ENCODE data around the gene CCDC102B.

DNA sequence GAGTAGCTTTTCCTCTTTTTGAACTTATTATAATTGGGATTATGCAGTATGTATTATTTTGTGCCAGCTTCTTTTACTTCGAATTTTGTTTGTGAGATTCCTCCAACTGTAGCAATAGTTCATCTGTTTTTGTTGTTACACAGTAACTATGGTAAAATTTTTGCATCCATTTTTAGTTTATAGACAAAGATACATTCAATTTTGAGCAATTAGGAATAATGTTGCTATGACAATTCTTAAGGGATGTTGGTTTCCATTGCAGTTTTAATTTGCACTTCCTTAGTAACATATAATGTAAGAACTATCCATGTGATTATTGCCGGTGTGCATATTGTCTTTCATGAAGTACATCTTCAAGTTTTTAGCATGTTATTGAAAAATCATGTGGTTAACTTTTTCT lies 20.7 kb downstream of the CCDC102B start:
- TF ChIP-seq CTCF (IDR thresholded peaks at IDR 0.05; ENCODE audit: insufficient read depth, low read length) (no peak), POLR2AphosphoS5 (IDR thresholded peaks at IDR 0.05; ENCODE audit: low read depth) (no peak), GABPA (IDR thresholded peaks at IDR 0.05; ENCODE audit: low read depth) (no peak), SPI1 (IDR thresholded peaks at IDR 0.05; ENCODE audit: borderline replicate concordance, low read depth) (no peak)
- TF ChIP-seq, protein P1, sequence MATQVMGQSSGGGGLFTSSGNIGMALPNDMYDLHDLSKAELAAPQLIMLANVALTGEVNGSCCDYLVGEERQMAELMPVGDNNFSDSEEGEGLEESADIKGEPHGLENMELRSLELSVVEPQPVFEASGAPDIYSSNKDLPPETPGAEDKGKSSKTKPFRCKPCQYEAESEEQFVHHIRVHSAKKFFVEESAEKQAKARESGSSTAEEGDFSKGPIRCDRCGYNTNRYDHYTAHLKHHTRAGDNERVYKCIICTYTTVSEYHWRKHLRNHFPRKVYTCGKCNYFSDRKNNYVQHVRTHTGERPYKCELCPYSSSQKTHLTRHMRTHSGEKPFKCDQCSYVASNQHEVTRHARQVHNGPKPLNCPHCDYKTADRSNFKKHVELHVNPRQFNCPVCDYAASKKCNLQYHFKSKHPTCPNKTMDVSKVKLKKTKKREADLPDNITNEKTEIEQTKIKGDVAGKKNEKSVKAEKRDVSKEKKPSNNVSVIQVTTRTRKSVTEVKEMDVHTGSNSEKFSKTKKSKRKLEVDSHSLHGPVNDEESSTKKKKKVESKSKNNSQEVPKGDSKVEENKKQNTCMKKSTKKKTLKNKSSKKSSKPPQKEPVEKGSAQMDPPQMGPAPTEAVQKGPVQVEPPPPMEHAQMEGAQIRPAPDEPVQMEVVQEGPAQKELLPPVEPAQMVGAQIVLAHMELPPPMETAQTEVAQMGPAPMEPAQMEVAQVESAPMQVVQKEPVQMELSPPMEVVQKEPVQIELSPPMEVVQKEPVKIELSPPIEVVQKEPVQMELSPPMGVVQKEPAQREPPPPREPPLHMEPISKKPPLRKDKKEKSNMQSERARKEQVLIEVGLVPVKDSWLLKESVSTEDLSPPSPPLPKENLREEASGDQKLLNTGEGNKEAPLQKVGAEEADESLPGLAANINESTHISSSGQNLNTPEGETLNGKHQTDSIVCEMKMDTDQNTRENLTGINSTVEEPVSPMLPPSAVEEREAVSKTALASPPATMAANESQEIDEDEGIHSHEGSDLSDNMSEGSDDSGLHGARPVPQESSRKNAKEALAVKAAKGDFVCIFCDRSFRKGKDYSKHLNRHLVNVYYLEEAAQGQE (IDR thresholded peaks at IDR 0.05; ENCODE audit: insufficient replicate concordance, low read depth), result no peak
